ENCODE results near the gene RBMS2.
A peak's percentile ranks its signal among the peaks of the same experiment; 100 is the strongest.

The RBMS2 gene

GRCh38 chr12:56601503-56601902, 79.9 kb downstream of the RBMS2 start:
- TF ChIP-seq RAD21 (IDR thresholded peaks at IDR 0.05; ENCODE audit: low read depth) (peak; percentile 20; the same call in 1 of the 2 replicates), YY1 (IDR thresholded peaks at IDR 0.05; ENCODE audit: low read depth) (no peak)

- TF ChIP-seq CEBPB (IDR thresholded peaks at IDR 0.05) (peak; percentile 71), RAD21 (IDR thresholded peaks at IDR 0.05; ENCODE audit: low read depth) (no peak)
Observed at GRCh38 chr12:56602239-56602638, 80.6 kb downstream of the RBMS2 start.

GRCh38 chr12:56604355-56604754, 82.7 kb downstream of the RBMS2 start:
- TF ChIP-seq TEAD4 (IDR thresholded peaks at IDR 0.05): no peak
- no peak for TF ChIP-seq ZBTB7A (IDR thresholded peaks at IDR 0.05; ENCODE audit: low read depth)
- TF ChIP-seq MAX (IDR thresholded peaks at IDR 0.05): no peak

GRCh38 chr12:56614627-56615026, 93.0 kb downstream of the RBMS2 start:
- TF ChIP-seq CEBPB (IDR thresholded peaks at IDR 0.05): no peak
- TF ChIP-seq NFIC (IDR thresholded peaks at IDR 0.05): no peak
- no peak for TF ChIP-seq EP300 (IDR thresholded peaks at IDR 0.05; ENCODE audit: borderline replicate concordance)
- TF ChIP-seq CREB1 (IDR thresholded peaks at IDR 0.05; ENCODE audit: low read depth): no peak
- no peak for TF ChIP-seq FOXM1 (IDR thresholded peaks at IDR 0.05; ENCODE audit: borderline replicate concordance, low read depth)
- no peak for TF ChIP-seq TCF12 (IDR thresholded peaks at IDR 0.05; ENCODE audit: low read depth)
- TF ChIP-seq RAD21 (IDR thresholded peaks at IDR 0.05; ENCODE audit: low read depth): no peak
- no peak for TF ChIP-seq TAF1 (IDR thresholded peaks at IDR 0.05; ENCODE audit: low read depth)
- TF ChIP-seq REST (IDR thresholded peaks at IDR 0.05; ENCODE audit: low read depth): no peak
- TF ChIP-seq TEAD4 (IDR thresholded peaks at IDR 0.05): no peak
- no peak for TF ChIP-seq YY1 (IDR thresholded peaks at IDR 0.05; ENCODE audit: low read depth)
- TF ChIP-seq MAX (IDR thresholded peaks at IDR 0.05): no peak
- no peak for TF ChIP-seq USF1 (IDR thresholded peaks at IDR 0.05)

GRCh38 chr12:56616244-56616643, 94.6 kb downstream of the RBMS2 start:
- no peak for TF ChIP-seq EGR1 (IDR thresholded peaks at IDR 0.05)
- no peak for TF ChIP-seq CEBPB (IDR thresholded peaks at IDR 0.05)
- no peak for TF ChIP-seq RAD21 (IDR thresholded peaks at IDR 0.05; ENCODE audit: low read depth)
- no peak for TF ChIP-seq ZBTB7A (IDR thresholded peaks at IDR 0.05; ENCODE audit: low read depth)
- no peak for TF ChIP-seq REST (IDR thresholded peaks at IDR 0.05; ENCODE audit: low read depth)
- no peak for TF ChIP-seq USF1 (IDR thresholded peaks at IDR 0.05)
- no peak for TF ChIP-seq MAX (IDR thresholded peaks at IDR 0.05)

GRCh38 chr12:56616925-56617324, 95.3 kb downstream of the RBMS2 start:
- TF ChIP-seq TAF1 (IDR thresholded peaks at IDR 0.05; ENCODE audit: low read depth) (no peak), MAX (IDR thresholded peaks at IDR 0.05) (no peak), NFIC (IDR thresholded peaks at IDR 0.05) (no peak), ZBTB7A (IDR thresholded peaks at IDR 0.05; ENCODE audit: low read depth) (no peak), FOXM1 (IDR thresholded peaks at IDR 0.05; ENCODE audit: borderline replicate concordance, low read depth) (no peak), YY1 (IDR thresholded peaks at IDR 0.05; ENCODE audit: low read depth) (no peak), REST (IDR thresholded peaks at IDR 0.05; ENCODE audit: low read depth) (no peak), EGR1 (IDR thresholded peaks at IDR 0.05) (no peak), RAD21 (IDR thresholded peaks at IDR 0.05; ENCODE audit: low read depth) (no peak), CREB1 (IDR thresholded peaks at IDR 0.05; ENCODE audit: low read depth) (no peak), EP300 (IDR thresholded peaks at IDR 0.05; ENCODE audit: borderline replicate concordance) (no peak), TEAD4 (IDR thresholded peaks at IDR 0.05) (no peak), USF1 (IDR thresholded peaks at IDR 0.05) (no peak), TCF12 (IDR thresholded peaks at IDR 0.05; ENCODE audit: low read depth) (no peak), CEBPB (IDR thresholded peaks at IDR 0.05) (no peak)

Data from Ishikawa (cell line).